NCI-H460 (cell line): ENCODE measurements around the gene PYGO2. TPM values are rescaled to one million over a fixed set of nuclear protein-coding genes. Genes with fewer than 3 reads are reported as not detected.

Experiments used
- DNase-seq: peaks from one replicate; pipeline ENCODE4 v3.0.0-alpha.2; 2016; ENCODE audit warnings: low read depth; ENCODE audit errors: extremely low read depth
- total RNA-seq: library from RNA; depleted of rRNA; stranded (reverse); fragments of >200 nt; shearing (Covaris generic); gene quantifications from 2 replicates; pipeline ENCODE4 v1.2.3, GENCODE V29; 2014

PYGO2 gene
- total RNA-seq, 1 experiment from 2014 or later, result 33.5 TPM

DNA sequence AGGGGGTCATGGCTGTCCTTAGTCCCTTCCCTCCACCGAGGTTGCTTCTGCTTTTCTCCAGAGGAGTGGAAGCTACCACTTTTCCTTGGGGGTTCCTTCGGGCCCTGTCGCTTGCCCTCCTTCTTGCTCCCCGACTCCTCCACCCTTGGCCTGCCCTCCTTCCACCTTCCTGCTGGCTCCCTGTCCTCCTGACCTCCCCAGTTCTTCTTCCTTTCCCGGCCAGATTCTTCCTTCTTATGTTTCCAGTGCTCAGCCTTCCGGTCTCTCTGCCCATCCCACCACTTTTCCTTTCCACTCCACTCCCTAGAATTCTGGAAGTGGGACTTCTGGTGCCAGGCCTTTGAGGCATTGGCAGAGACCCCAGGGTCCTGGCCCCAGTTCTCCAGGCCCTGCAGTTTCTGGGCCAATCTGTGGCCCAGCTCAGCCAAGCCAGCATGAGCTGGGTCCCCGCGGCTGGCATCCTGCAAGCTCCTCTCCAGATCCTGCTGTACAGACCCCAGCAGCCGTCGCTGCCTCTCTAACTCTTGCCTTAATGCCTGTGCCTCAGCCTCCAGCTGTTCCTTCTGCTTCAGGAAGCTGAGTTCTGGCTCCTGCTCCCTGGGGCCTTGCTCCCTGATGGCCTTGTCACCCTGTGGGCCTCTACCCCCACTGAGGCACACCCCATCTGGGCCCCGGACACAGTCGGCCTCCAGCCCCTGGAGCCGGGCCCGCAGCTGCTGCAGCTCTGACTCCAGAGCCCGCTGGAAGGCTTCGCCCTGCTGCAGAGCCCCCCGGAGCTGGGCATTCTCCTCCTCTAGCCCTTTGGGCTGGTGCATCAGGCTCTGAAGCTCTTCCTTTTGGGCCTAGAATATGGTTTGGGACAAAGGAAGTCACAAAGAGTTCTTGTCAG, 15.4 kb downstream of the PYGO2 start:
- DNase-seq, result no peak

DNA sequence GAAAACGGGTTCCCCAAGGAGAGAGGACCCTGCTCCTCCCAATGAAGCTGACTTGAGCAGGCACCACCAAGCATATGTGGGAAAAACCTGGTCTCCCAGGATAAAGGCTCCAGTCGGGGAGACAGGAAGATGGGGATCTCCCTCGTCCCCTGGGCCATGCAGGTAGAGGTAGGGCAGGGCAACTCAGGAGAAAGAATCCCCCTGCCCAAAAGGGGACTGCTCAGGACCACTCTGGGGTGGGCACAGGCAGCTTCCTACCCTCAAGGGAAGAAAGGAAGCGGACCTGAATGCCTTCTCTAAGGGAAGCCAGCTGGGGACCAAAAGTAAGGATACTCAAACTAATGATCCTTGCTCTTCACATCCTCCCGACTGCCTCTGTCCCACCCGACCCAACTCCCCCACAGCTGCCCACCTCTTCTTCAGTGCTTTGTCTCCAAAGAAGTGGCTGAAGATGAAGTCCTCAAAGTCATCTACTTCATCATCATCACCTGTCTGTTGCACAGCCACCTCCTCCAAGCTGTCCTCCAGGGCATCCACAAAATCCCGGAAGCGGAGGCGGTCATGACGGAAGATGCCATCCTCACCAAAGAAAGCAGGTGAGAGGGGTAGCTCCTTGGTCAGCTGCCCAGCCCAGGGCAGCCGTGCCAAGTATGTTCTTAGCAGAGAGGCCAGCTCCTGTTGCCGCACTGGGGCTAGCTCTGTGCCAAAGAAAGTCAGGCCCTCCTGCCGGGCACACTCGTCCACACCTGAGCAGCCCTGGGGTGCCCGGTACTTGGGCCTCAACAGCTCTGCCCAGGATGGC, 16.2 kb downstream of the PYGO2 start:
- DNase-seq, result no peak

DNA sequence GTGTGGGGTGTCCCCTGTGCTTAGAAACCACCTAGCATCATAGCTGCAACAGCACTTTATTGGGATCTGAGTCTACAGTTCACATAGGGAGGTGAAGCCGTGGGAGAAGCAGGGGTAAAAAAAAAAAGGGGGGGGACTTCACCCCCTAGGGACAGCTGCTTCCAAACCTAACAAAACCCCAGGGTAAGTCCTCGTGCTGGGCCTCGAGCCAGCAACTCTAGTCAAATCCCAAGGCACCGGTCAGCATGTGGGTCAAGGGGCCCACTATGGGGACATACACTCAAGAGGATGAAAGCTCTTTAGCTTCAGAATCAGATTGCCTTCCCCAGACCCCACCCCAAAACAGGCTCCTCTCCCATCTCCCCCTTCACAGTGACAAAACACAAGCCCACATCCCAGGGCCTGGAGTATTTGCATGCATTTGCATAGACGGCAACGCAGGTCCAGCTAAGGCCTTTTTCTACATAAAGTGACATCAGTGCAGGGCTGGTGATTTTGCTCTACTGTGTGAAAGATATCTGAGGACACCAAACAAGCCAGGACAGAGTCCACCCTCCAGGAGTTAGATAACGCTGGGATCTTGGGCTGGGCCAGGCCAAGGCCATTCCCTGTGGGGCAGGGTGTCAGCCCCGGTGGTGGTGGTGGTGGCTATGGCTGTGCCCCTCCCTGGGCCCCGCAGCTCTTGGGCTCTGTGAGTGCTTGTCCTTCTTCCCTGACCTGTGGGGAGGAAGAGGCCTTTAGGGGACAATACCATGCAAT, 17.0 kb downstream of the PYGO2 start:
- DNase-seq, result no peak

DNA sequence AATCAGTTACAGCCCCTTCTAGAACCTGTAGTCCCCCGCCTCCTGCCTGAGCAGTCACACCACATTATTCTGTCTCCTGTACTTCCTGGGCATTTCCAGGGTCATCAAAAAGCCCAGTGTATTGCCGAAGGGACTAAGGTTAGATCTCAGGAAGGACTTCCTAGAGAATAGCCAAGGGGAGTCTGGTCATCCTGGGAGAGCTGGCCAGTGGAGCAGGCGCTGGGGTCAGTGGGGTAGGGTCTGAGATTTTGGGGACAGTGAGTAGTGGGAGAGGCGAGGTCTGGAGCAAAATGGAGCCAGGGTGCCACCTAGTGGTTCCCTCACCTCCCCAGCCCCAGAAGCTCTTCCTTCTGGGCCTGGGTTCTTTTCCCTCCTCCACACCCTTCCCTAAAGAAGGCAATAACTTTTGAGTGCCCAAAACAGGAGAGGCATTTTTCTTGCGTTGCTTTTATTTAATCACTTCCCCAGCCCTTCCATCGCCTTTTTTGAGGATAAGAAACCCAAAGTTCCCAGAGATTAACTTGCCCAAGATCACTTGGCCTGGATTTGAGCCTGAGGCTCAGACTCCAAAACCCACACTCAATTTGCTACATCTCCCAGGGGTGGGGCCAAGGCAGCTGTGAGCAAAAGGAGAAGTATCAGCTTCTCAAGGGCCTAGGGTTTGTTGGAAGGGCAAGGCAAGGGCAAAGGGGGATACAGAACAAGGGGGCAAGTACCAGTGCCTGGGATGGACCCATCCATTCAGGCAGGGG, 17.8 kb downstream of the PYGO2 start:
- DNase-seq, result peak; percentile 56

DNA sequence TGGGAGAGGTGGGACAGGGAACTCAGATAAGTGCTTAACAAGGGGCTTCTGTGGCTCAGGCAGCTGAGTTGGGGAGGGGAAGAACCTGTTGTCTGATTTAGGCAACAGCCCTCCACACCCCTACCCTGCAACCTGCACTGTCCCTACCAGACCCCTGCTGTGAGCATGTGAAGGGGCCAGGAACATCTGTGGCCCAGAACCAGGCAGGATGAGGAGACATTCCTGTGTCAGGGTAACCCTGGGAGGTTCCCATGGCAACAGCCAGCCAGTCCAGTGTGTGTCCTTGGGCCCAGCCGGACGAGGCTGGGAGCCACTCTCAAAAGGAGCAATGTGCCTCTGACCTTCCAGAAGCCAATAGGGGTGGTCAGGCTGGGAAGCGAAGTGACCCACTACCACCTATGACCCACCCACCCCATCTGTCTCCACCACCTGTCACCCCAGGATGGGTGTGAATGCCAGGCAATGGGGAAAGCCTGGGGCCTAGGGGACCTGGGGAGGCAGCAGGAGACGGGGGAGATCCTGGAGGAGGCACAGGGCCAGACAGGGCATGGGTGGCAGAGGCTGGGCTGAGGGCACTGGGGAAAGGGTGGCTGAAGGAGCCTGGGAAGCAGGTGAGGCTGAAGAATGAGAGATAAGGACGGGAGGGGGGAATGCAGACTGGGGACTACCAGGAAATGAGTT, 20.1 kb downstream of the PYGO2 start:
- no peak for DNase-seq

DNA sequence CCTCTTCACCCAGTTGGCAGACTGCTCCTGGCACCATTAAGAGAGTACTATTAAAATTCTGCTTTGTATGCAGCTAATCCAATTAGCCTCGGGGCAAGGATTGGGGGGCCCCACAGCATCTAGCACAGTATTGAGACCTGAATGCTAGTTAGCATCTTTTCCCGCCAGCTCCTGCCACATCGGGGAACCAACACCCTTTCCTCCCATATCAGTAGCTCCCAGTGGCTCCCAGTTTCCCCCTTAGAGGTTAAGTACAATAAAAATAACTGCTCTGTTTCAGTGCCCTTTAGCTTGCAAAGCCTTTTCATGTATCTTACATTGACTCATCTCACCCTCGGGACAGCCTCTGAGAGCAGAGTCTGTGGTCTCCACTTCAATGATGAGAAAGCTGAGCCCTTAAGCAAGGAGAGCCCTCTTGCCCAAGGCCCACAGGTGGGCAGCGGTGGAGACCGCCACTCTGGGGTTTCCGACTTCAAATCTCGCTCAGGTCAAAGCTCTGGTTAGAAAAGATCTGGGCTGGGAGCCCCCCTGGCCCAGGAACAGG, 20.9 kb downstream of the PYGO2 start:
- no peak for DNase-seq

DNA sequence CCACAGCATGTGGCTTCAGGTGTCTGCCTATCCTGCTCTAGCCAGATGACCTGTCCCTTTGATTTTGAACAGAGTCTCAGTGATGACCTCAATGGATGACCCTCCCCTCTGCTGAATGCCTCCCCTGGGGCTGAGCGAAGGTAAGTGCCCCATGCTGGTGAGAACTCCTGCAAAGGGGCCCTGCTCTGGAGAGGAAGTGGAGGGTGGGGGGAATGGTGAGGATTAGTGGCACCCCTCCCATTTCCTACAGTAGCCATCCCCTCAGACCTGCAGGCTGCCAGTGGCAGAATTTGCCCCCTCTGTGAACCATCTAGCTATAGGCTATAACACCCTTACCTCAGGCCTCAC, 21.4 kb downstream of the PYGO2 start:
- DNase-seq, result no peak

DNA sequence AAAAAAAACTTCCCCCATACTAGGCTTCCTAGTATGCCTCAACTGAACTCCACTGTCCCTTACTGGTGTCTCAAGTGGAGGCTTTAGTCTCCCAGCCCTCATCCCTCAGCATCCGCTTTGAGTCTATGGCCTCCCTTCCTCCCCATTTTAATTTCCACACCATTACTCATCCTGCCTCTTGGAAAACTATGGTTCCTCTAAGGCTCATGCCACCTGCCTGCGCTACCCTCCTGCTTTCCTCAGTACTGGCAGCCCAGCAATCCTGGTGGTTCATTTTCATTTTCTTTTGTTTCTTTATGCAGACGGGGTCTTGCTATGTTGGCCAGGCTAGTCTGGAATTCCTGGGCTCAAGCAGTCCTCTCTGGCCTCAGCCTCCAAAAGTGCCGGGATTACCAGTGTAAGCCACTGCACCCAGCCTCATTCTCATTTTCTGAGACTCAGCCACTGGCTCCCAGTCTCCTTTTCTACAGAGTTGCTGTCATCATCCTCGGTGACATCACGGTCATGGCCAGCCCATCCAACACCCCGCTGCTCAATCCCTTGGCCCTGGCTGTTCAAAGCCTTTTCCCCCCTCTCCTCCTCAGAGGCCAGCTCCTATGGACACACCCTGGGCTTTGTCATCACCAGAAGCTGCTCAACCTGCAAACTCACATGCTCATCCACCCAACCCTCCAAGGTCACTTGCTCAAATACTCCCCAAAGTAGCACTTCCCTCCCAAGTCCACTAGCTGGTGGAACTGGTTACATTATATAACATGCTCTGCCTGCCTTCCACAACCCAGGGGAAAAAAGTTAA, 22.8 kb downstream of the PYGO2 start:
- no peak for DNase-seq

DNA sequence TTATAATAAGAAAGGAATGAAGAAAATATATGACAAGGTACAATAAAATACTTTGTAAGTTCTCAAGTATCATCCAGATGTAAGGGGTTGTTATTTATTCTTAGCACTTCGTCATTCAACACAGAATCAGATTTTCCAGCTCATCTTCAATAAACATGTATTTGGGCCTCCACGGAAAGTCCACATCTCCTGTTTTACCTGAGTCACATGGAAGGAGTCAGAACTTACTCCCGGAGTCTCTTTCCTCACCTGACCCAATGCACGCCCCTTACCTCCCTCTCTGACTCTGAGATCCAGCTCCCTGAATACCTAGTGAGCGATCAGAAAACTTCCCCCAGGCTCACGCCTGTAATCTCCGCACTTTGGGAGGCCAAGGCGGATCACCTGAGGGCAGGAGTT, 23.6 kb downstream of the PYGO2 start:
- DNase-seq, result no peak

DNA sequence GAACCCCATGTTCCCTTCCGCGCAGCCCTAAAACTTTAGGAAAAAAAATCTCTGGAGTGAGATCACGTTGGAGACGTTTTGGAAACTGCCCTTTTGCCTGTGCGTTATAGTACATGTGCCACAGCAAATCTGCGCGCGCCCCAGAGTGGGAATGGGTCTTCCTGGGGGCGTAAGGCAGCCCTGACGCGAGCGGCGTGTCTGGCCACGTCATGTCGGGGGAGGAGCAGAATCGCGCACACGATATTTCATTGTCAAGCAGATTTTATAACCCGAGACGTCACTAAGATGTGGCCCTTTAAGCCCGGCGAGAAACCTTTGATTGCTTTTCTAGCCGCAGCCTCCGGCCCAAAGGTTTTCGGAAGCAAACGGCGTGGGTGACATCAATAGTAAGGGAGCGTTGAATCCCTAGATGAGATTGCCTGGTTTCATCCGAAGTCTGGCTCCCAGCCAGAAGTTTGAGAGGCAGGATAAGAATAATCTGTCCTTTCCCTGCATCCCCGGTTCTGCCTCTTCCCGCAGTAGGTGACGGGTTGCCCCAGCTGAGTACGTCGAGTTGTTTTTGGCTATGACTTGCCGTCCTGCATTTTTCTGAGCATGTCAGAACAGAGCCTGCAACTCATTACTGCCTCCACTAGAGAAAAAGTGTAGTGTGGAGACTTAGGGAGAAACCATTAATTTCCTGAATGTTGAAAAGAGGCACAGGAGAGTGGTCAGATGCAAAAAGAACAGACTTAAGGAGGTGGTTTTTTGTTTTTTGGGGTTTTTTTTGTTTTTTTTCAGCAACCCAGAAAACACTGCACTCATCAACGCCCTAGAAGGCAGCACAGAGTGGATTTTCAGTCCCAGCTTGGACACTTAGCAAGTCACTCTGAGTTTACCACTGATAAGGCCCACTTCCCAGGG, 24.2 kb downstream of the PYGO2 start:
- DNase-seq, result peak; percentile 93

DNA sequence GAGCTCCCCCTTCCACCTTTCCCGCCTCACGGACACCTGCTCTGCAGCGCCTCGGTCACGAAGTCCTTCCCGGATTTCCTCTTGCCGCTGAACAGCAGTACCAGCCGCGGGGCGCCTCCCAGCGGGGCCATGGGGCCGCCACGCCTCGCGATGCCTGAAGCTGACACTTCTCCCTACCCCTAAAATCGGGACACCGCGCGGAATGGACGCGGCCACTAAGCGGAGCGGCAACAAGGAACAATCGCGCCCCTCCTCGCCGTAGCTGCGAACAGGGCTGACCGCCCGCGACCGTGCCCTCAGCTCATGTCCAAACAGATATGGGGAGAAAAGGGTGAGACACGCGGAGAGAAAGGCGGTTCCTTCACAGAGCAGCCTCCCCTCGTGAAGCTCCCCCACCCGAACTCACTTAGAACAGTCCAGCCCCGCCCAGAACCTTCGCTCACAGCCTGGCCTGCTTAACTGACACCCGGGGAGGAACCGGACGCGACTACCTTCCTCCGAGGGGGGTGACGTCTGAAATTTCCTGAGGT, 25.0 kb downstream of the PYGO2 start, which contains the start of gene PMVK:
PMVK (minus strand) TSS at position 165 of the 530 bp plus-strand sequence; CDS start at position 131, 34 bp downstream.
- peak; percentile 96 for DNase-seq

DNA sequence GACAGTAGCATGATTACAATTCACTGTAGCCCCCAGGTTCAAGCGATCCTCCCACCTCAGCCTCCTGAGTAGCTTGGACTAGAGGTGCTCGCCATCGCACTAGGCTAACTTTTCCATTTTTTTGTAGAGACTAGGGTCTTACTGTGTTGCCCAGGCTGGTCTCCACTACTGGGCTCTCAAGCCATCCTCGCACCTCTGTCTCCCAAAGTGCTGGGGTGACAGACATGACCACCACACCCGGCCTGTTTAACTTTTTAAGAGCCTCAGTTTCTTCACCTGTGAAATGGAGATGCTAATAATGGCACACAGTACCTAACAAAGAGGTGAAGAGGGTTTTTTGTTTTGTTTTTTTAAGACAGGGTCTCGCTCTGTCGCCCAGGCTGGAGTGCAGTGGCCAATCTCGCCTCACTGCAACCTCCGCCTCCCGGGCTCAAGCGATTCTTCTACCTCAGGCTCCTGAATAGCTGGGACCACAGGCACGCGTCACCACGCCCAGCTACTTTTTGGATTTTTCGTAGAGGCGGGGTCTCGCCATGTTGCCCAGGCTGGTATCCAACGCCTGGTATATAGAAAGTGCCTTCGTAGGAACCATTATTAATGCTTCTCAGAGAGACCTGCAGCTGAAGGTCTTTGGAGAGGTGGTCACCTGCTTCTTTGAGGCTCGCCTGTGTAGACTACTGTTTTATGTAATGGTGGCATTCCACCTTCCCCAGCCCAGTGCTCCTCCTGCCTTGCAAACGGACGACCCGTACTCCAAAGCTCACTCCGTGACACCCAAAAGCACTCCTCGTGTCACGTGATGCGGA, 25.6 kb downstream of the PYGO2 start:
- no peak for DNase-seq

DNA sequence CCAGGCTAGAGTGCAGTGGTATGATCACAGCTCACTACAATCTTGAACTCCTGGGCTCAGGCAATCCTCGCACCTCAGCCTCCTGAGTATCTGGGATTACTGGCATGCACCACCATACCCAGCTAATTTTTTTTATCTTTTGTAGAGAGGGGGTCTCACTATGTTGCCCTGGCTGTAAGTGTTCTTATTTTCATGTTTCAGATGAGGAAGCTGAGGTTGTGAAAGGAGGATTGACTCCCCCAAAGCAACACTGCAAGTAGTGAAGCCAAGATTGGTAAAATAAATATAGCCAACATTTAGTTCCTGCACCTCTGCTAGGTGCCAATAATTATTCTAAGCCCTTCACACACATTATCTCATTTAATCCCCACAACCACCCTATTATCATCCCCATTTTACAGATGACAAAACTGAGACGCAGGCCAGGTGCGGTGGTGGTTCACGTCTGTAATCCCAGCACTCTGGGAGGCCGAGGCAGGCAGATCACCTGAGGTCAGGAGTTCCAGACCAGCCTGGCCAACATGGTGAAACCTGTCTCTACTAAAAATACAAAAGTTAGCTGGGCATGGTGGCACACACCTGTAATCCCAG, 27.1 kb downstream of the PYGO2 start:
- DNase-seq, result no peak

DNA sequence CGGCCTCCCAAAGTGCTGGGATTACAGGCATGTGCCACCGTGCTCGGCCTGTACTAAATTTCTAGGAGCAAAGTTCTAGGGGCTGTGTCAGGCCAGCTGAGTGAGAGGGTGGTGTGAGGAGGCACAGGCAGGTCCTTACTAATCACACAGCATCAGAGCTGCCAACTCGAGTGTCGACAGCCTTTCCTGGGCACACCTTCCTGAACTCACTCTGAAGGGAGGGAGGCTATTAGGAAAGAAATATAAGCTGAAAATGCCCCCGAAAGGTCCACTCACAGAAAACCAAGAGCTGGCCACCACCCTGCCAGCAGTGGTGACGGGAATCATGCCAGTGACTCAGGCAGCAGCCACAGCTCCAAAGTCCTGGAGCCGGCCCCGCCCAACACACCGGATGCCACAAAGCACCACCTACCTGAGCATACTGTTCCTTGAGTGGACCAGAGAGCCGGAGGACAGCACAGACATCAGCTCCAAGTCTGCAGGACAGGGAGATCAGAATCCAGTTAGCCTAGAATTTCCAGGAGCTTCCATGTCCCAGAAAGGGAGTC, 29.6 kb downstream of the PYGO2 start:
- peak; percentile 14 for DNase-seq

DNA sequence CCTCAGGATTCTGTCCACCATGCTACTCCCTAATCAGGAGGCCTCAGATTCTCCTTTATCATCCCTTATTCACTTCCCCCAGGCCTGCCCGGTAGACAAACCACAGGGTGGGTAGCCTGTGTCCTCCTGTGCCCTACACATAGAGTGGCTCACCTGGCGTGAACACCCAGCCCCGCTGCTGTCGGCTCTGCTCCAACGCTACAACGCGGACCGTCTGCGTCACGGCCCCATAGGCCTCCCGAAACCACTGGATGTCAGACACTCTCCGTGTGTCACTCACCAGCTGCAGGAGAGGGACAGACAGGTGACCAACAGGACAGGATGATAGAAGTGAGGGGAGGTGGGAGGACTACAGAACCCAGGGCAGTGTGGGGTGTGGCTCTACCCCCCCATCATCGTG, 35.4 kb downstream of the PYGO2 start:
- DNase-seq, result no peak
